IMR-90 (cell line): Measurements from ENCODE around the gene C19orf25.

Experiments
- MXI1 ChIP-seq: IDR thresholded peaks from 2 replicates; pipeline ENCODE4 v1.6.1; 2012; ENCODE audit warnings: low read depth, mild to moderate bottlenecking, low read length, moderate library complexity, borderline replicate concordance
- TF ChIP-seq, protein P1 (sequence below): conservative IDR thresholded peaks from 2 replicates; pipeline ENCODE4 v1.5.1; 2012; ENCODE audit warnings: mild to moderate bottlenecking, low read depth, low read length, improper control_type of control experiment

DNA sequence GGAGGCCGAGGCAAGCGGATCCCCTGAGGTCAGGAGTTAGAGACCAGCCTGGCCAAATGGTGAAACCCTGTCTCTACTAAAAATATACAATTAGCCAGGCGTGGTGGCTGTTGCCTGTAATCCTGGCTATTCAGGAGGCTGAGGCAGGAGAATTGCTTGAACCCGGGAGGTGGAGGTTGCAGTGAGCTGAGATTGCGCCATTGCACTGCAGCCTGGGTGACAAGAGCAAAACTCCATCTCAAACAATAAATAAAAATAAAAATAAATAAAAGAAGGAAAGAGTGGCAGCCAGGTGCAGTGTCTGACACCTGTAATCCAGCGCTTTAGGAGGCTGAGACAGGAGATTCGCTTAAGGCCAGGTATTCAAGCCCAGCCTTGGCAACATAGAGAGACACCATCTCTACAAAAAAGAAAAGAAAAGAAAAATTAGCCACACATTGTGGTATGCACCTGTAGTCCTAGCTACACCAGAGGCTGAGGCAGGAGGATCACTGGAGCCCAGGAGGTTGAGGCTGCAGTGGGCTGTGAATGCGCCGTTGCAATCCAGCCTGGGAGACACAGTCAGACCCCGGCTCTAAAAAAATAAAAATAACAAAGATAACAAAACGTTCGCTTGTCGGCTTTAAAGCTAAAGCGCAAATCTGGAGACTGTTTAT is 23.5 kb upstream of the C19orf25 start:
- no peak for TF ChIP-seq MXI1
- TF ChIP-seq, protein P1, sequence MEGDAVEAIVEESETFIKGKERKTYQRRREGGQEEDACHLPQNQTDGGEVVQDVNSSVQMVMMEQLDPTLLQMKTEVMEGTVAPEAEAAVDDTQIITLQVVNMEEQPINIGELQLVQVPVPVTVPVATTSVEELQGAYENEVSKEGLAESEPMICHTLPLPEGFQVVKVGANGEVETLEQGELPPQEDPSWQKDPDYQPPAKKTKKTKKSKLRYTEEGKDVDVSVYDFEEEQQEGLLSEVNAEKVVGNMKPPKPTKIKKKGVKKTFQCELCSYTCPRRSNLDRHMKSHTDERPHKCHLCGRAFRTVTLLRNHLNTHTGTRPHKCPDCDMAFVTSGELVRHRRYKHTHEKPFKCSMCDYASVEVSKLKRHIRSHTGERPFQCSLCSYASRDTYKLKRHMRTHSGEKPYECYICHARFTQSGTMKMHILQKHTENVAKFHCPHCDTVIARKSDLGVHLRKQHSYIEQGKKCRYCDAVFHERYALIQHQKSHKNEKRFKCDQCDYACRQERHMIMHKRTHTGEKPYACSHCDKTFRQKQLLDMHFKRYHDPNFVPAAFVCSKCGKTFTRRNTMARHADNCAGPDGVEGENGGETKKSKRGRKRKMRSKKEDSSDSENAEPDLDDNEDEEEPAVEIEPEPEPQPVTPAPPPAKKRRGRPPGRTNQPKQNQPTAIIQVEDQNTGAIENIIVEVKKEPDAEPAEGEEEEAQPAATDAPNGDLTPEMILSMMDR, result no peak
